HG03095 (cell line): ENCODE data around the gene CSNK1A1.
A peak's percentile ranks its signal among the peaks of the same experiment; 100 is the strongest.
"Not testable (repeated sequence)": the region's sequence is repeated elsewhere in the genome, so short reads cannot be mapped to it uniquely, and the experiment has no call there.

Experiments used
- ATAC-seq: cut with Tn5 transposase; IDR thresholded peaks from one replicate; pipeline ENCODE4 v1.9.1; 2021; ENCODE audit warnings: moderate library complexity; ENCODE audit not compliant: unreplicated experiment

Gene CSNK1A1

DNA sequence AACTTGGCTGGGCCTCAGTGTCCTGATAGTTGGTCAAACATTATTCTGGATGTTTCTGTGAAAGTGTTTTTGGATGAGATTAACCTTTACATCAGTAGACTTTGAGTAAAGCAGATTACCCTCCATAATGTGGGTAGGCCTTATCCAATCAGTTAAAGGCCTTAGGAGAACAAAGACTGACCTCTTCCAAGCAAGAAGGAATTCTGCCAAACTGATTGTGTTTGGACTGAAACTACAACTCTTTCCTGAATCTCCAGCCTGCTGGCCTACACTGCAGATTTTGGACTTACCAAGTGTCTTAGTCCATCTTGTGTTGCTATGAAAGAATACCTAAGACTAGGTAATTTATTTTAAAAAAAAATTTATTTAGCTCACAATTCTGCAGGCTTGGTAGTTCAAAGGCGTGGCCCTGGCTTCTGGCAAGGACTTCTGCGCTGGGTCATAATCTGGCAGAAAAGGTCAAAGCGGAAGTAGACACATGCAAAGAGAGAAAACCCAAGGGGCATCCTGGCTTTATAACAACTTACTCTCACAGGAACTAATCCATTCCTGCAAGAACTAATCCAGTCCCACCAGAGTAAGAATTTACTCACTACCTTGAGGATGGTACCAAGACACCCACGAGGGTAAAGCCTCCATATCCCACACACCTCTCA is 21.5 kb upstream of the CSNK1A1 start:
- ATAC-seq = no peak

DNA sequence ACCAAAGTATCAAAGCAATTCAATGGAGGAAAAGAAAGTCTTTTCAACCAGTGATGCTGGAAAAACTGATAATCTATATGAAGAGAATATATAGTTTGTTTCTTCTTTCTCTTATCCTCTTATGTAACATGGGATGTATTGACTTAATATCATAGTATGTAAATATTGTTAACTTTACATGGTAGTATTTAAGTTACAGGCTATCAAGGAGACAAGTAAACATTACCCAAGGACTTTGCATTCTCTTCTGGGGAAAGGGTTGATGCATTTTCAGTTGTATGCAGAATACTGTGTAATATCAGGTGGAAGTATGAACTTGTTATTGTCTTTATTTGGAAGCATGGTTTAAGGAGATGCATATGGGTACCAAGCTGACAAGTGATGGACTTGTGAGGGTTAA is 20.9 kb upstream of the CSNK1A1 start:
- ATAC-seq = no peak

DNA sequence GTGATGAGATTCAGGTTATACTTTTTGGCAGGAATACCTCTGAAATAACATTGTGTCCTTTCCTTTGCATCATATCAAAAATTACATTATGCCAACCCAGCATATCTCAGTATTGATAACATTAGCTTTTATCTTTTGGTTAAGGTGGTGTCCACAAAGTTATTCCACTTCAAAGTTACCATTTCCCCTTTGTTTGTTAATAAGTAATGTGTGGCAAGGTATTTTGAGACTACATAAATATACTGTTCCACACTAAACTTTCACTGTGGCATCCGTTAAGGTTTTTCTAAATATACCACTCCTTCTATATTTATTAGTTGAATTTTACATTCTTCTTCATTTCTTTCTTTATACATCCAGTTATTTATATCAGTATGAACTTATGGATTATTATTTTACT is 16.0 kb upstream of the CSNK1A1 start:
- no peak for ATAC-seq

DNA sequence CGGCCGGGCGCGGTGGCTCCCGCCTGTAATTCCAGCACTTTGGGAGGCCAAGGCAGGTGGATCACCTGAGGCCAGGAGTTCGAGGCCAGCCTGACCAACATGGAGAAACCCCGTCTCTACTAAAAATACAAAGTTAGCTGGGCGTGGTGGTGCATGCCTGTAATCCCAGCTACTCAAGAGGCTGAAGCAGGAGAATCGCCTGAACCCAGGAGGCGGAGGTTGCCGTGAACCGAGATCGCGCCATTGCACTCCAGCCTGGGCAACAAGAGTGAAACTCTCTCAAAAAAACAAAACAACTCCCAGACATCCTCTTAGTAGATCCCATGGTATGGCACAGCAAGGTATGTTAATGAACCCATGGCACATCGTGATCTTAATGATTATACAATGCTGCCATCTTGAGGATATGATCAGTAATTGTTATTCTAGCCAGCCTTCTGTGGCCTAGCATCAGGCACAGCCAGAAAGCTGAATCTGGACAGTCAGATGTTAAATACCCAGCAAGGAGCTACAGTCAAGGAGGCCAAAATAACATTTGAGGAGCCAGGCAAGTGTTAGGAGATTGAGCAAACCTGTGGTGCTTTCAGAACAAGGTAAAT is 13.4 kb upstream of the CSNK1A1 start:
- peak; percentile 95 for ATAC-seq

DNA sequence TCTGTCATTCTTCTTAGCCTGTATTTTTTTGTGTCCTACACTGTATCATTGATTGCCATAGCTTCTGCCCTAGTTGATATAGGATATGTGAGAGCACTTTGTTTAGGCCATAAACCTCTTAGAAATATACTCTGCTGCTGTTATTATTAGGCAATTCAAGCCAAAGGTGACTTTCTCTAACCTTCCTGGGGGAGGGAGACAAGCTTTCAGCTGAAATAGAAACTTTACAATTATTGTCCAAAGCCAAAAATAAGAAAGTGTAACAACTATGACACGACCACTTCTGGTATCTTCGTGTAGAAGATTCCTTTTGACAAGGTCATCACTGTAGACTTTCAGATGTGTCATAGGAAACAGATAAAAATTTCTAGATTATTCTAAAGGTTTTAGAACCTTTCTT is 12.2 kb upstream of the CSNK1A1 start:
- ATAC-seq = no peak

DNA sequence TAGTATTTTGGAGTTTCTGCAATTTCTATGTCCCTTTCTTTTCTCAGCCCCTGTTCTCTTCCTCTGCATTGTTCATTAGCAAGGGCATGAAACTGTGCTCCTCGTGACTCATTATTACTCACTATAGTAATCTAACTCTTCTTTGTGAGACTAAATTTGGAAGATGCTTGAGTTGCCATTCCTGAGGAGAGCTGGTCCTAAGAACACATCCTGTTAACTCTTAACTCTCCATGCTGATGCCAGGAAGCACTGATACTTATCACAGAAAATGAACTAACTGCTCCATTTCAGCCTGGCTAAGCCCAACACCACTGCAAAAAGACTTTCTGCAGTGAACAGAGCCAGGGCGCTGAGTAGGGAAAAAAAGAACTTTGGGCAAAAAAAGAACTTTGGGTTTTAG is 10.6 kb upstream of the CSNK1A1 start:
- no peak for ATAC-seq

DNA sequence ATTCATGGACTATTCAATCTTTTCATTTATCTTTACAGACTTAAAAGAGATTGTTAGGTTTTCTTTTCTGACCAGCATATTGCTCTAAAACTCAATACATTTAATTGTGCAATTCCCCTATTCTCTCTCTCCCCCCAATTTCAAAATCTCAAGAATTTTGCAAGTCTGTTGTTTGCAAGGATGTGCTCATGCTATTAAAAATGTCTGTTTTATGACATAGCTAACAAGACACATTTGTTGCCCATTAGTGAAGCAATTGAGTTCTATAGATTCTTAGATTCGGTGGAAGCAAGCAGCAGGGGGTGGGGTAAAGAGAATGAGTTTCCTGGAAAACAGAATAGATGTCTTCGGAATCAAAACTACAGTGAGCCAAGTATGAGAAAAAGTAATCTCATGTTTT is 8.5 kb upstream of the CSNK1A1 start:
- ATAC-seq = no peak

DNA sequence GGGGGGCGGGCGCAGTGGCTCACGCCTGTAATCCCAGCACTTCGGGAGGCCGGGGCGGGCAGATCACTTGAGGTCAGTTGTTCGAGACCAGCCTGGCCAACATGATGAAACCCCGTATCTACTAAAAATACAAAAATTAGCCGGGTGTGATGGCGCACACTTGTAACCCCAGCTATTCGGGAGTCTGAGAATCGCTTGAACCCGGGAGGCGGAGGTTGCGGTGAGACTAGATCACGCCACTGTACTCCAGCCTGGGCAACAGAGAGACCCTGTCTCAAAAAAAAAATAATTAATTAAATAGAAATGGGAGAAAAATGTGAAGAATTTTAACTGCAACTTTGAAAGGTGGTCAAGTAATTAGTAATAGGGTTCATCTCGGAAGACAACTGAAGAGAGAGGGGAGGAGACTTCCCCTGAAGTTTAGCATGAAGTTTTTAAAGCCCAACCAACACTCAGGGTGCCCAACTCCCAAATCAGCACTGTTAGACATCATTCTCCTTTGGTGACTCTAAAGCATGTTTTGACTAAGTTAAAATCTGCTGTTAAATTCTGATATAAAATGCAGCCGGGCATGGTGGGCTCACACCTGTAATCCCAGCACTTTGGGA is 1.4 kb upstream of the CSNK1A1 start:
- no peak for ATAC-seq

DNA sequence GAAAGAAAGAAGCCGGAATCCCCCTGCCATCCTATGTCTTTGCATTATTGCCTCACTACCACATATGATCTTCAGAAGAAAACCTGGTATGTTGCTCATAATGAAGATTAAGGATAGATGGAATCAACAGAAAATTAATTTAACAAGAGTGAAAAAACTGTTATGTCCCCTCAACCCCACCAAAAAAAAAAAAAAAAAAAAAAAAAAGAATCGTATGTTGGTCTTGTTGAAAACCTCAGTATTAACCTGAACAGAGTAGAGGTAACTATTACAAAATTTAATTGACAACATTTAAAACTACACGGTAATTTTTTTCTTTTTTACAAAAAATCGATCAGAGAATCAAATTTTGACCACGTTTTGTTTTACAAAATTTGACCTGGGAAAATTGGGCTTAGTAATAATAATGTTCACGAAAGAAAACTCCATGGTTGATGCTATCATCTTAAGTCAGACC is 827 bp upstream of the CSNK1A1 start:
- no peak for ATAC-seq

DNA sequence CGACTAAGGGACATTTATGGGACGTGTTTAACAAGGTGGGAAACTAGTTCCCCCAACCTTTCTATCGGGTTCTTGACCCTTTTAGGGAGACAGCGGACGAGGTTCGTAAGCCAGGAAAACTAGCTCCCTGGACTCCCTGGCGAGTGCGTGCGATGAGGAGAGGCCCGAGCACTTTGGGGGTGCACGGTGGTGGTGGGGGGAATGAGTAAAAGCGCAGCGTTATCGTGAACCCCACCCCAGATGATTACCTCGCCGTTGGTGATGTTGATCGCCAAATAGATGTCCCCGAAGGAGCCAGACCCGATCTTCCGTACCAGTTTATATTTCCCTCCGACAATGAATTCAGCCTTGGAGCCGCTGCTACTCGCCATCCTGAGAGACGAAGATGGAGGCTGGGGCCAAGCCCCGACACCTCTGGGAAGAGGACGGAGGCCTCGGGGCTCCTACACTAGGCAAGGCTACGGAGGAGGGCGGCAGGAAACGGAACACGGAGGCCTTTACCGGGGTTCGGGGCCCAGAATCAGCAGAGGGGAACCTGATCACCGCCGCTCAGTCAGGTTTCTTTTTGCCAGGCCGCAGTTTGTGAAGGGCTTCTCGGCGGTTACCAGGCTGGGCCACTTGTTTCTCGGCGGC is 529 bp downstream of the CSNK1A1 start:
- peak; percentile 1 for ATAC-seq

DNA sequence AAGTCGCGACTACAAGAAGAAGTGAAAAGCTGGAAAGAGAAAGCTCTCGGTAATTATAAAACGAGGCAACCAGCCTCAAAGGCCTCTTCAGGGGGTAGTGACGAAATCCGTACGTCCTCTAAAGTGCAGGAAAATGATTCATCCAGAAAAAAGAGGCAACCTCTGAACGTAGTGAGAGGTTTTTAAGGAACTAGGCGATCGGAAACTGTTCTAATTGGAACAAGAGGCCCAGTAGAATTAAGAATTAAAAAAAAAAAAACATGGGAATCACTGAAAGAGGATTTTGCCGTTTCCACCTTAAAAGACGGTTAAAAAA is 1.0 kb downstream of the CSNK1A1 start:
- no peak for ATAC-seq

DNA sequence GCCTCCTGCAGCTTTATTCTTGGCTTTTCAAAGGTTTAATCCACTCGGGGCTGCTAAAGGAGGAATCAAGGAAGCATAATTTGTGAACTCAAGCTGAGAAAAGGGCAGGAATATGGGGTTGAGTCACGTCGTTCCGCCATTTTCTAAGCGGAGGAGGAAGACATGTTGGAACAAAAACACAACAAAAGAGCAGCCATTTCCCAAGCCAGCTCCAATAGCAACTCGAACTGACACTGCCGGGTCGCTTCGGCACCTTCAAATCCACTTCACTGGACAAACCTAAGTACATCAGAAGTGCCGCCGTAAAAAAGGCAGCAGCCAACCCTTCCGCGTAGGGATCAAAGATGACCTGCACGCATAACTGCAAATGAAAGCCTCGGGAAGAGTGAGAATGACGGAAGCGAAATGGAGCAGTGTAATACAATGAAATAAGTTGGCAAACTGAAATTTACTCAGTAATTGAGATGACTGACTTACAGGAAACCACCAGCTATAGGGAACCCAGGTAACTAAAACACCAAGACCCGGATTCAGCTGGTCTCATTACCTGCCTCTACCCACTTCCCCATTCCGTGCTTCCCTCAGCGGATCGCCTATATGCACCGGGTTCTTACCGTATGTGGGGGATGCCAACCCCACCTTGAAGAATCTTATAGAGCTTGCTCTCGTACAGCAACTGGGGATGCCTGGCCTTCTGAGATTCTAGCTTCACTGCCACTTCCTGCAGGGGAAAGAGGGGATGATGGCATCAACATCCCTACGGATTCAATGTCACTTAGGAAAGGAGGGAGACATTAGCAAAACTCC is 1.6 kb downstream of the CSNK1A1 start:
- ATAC-seq = peak; percentile 29

DNA sequence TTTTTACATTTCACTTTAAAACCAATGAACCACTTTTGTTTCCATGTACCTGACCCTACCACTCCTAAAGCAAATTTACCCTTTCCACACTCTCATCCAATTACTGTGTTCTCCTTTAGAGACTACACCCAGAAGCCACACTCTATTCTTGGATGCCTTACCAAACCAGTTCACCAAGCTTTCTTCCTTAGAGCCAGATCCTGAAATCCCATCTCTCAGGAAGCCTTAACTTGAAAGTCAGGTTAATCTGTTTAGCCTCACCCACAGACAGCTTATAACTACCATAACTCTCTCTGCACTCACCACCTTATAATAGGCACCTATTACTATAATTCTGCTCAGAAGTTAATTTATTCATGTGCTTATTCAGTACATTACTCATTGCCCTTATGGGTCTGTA is 4.3 kb downstream of the CSNK1A1 start:
- no peak for ATAC-seq

DNA sequence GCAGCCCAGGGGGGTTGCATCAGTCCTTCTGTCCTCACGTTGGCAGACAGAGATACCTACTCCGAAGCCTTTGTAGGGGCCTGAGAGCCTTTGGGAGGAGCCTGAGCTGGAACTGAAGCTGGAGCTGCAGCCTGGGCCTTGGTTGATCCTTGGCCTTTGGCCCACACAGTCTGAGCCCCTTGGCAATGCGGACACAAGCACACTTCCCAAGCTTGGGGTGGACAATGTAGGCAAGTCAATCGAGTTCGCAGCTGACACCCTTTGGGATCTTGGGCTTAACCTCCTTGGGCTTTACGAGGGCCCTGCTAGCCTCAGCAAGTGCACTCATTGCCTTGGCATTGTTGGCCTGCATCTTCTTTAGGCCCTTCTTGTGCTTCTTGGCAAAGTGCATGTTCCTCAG is 5.9 kb downstream of the CSNK1A1 start:
- no peak for ATAC-seq

DNA sequence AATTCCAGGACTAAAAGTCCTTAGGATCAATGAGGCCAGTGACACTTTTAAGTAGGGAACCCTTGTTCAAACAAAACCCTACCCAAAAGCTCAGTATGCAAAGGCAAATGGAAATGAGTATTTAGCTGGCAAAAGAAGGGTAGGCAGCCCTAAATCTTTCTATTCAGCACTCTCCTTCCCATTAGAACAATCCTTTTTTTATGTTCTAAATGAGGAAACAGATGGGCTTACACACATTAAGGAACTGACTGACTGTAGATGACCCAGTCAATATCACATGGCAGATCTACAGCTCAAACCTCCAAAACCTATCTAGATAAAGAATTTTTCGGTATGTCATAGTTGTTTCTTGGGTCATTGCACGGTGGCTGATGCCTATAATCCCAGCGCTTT is 7.2 kb downstream of the CSNK1A1 start:
- ATAC-seq = no peak

DNA sequence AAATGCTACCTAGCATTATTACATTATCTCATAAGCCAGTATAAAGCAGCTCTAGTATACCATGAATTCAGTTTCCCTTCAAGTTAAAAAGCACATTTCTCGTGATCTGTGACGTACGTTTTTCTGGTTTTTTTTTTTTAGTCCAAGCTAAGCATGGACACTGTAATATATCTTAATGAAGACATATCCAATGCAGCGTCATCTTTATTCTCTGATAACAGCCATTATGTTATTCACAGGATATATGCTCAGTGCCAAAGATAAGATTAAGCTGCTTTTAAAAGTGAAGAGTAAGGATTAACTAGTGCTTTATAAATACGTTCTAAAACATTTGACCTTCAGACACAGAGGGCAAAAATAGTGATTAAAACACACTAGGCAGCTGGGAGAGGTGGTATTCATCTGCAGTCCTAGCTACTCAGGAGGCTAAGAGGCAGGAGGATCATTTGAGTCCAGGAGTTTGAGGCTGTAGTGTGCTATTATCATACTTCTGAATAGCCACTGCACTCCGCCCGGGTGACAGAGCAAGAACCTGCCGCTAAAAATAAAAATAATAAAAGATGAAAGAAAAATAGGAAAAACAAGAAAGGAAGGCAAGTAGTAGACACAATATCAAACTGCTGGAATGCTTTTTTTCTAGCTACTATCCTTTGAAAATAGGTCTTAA is 7.7 kb downstream of the CSNK1A1 start:
- ATAC-seq = no peak

DNA sequence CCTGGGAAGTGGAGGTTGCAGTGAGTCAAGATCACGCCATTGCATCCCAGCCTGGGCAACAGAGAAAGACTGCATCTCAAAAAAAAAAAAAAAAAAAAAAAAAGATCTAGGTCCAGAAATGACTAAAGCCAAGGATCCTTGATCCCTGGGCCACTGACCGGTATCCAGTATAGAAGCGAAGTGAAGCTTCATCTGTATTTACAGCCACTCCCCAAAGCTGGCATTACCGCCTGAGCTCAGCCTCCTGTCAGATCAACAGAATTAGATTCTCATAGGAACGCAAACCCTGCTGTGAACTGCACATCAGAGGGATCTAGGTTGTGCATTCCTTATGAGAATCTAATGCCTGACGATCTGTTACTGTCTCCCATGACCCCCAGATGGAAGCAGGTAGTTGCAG is 9.3 kb downstream of the CSNK1A1 start:
- no peak for ATAC-seq

DNA sequence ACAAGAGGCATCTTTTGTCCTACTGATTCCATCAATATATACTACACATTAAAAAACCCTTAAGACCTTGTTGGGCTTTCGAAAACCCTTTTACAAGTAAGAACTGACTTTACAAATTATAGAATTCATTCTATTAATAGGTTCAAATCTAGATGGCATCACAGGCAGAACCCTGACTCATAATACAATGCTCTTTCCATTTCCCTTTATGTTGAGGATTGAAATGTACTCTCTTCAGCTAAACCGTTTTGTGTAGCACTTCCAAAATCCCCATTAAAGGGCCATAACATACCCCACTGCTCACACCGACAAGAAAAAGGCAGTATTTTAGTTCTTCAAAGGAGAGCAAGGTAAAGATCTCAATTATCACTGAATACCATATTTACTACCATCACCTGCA is 11.2 kb downstream of the CSNK1A1 start:
- no peak for ATAC-seq

DNA sequence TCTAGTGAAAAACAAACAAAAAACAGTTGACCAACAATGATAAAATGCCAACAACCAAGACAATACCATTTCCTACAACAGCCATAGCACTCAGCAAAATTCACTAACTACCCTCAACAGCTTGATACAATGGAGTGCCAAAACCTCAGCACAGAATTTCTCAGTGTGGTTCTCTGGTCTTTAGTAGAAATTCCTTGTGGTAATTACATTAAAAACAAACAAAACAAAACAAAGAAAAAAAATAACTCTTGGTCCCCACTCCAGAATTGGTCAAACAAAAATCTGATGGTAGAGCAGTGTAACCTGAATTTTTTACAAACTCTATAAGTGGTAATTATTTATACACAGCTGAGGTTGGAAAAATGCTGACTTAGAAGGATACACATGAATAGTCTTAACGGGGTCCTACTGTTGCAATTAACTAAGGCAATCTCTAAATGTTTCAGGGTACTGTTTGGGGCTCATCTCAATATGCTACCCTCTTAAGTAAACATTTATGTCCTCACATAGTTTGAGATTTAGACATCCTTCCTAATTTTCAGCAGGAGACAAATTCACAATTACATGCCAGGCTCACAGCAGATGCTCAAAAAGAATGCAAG is 13.8 kb downstream of the CSNK1A1 start:
- no peak for ATAC-seq

DNA sequence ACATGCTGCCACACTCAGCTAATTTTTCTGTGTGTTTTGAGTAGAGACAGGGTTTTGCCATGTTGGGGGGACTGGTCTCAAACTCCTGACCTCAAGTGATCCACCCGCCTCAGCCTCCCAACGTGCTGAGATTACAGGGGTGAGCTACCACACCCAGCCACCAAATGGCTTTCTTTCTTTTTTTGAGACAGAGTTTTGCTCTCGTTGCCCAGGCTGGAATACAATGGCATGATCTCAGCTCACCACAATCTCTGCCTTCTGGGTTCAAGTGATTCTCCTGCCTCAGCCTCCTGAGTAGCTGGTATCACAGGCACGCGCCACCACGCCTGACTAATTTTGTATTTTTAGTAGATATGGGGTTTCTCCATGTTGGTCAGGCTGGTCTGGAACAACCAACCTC is 15.5 kb downstream of the CSNK1A1 start:
- not testable (repeated sequence) for ATAC-seq

DNA sequence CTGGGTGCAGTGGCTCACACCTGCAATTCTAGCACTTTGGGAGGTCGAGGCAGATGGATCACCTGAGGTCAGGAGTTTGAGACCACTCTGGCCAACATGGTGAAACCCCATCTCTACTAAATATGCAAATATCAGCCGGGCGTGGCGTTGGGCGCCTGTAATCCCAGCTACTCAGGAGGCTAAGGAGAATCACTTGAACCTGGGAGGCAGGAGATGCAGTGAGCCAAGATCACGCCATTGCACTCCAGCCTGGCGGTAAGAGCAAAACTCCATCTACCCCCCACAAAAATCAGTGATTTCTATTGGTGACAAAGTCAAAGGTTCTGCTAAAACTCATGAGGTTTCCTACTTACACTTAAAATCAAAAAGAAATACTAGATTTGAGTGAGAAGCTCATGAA is 18.8 kb downstream of the CSNK1A1 start:
- ATAC-seq = no peak
